Skeletal muscle cell (primary cell): ENCODE measurements around the gene TJP1.
"Not testable (repeated sequence)": the region's sequence is repeated elsewhere in the genome, so short reads cannot be mapped to it uniquely, and the experiment has no call there.

ENCODE experiments used
- DNase-seq: peaks from one replicate; pipeline ENCODE4 v3.0.0-alpha.2; 2010; ENCODE audit warnings: low read depth
- H3K4me3 ChIP-seq: 2 replicates; pipeline ENCODE4 v1.5.1; 2011; ENCODE audit warnings: low read depth, mild to moderate bottlenecking, control low read depth, low read length, moderate library complexity

Gene TJP1

DNA sequence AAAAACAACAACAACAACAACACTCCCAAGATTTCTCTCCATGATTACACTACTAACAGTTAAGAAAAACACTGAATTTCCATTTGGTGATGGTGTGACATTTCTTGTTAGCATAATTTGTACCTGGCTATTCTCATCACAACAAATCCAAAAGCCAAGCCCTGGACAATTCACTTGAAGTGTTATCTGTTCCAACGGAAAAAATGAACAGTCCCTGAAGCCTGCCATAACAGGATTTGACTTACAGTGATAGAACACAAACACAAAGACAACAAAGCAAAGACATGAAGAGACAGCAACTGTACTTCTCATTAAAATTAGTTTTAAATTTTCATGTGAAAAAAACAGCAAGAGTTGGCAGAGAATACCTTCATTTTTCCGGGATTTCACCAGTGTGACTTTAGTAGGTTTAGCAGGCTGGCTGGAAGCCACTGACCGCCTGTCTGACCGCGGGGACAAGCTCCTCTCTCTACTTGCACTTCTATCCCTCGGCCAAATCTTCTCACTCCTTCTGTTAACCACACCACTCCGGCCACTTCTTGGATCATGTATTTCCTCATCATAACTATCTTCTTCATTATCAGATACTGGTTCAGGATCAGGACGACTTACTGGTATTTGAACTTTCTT, 56.3 kb downstream of the TJP1 start:
- no peak overlapping the region for H3K4me3 ChIP-seq
- no peak for DNase-seq

DNA sequence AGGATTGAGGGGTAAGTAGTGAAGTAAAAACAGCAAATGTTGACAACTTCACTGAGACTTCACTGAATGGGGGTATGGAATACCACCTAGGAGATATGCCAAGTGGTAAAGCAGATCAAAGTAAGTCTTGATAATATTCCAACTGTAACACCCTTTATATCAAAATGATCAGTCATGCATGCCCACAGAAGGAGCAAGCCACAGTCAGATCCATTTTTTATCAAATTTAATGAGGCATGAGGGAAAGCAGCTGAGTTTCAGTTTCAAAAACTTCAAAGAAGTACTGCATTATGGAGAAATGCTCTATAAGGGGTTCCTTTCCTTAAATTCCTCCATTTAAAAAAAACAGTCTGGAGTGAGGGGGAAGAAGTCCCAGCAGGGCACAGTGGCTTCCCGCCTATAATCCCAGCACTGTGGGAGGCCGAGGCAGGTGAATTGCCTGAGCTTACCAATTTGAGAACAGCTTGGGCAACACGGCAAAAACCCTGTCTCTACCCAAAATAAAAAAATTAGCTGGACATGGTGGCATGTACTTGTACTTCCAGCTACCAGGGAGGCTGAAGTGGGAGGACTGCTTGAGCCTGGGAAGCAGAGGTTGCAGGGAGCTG, 56.9 kb downstream of the TJP1 start:
- no peak overlapping the region for H3K4me3 ChIP-seq
- no peak for DNase-seq

DNA sequence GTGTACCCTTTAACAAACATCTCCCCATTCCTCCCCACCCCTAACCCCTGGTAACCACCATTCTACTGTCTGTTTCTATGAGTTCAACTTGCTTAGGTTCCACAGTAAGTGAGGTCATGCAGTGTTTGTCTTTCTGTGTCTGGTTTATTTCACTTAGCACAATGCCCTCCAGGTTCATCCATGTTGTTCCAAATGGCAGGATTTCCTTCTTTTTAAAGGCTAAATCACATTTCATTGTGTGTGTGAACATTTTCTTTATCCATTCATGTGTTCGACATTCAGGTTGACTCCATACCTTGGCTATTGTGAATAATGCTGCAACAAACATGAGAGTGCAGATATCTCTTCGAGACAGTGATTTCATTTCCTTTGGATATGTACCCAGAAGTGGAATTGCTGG, 62.7 kb downstream of the TJP1 start:
- DNase-seq: no peak
- H3K4me3 ChIP-seq: no peak overlapping the region

DNA sequence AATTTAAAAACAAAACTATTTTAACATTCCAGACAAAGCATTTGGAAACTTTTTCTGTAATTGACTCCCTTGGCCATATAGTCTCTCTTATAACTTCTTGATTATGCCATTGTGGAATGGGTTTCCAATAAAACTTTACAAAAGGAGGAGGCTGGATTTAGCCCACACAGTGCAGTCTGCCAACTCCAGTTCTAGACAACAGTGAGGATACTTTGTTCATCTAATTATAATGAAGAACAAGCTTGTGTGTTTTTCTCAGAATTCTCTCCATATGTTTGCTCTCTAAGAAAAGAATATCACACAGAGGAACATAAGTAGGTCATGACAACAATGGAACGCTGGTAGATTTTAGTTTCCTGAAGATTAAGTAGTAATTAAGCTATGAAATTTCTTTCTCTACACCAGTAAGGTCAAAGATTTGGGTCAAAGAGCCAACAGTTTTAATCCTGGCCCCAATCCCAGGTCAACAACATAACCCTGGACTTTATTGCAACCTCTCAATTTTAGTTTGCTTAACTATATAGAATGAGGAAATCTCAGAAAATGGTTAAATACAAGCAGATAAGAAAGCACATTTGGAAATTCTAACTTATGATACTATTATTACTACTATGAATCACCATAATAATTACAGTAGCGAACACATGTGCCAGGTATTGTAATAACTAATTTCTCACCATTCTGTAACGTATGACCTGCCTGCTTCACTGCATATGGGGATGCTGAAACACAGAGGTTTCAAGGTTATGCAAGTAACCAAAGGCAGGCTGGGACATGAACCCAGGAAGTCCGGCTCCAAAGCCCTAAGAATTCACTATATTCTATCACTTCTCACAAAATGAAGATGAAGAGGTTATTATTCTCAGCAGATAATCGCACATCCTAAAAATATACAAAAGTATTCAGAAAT, 65.7 kb downstream of the TJP1 start:
- H3K4me3 ChIP-seq: no peak overlapping the region
- no peak for DNase-seq

DNA sequence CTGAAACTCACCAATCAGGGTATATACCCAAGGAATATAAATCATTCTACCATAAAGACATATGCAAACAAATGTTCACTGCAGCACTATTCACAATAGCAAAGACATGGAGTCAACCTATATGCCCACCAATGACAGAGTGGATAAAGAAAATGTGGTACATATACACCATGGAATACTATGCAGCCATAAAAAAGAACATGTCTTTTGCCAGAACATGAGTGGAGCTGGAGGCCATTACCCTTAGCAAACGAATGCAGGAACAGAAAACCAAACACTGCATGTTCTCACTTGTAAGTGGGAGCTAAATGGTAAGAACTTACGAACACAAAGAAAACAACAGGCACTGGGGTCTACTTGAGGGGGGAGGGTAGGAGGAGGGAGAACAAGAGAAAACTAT, 68.3 kb downstream of the TJP1 start:
- H3K4me3 ChIP-seq: not testable (repeated sequence)

DNA sequence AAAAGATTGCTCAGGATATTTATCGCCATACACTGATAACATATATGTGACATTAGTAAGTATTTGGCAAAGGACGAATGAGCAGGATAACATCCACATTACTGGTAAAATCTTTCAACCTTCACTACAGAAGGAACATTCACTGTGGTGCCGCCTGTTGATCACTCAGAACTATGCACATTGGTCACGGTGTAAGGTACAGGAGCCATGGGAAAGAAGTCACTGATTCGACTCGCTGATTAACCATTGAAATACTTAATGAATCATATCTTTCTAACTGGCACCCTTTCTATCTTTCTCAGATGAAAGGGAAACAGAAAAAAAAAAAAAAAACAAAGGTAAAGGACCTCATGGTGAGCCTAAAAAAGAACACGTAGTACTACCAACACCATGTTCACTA, 68.8 kb downstream of the TJP1 start:
- no peak for DNase-seq
- no peak overlapping the region for H3K4me3 ChIP-seq

More for the DNA sequence above, 68.3 kb downstream of the TJP1 start:
- not testable (repeated sequence) for DNase-seq

DNA sequence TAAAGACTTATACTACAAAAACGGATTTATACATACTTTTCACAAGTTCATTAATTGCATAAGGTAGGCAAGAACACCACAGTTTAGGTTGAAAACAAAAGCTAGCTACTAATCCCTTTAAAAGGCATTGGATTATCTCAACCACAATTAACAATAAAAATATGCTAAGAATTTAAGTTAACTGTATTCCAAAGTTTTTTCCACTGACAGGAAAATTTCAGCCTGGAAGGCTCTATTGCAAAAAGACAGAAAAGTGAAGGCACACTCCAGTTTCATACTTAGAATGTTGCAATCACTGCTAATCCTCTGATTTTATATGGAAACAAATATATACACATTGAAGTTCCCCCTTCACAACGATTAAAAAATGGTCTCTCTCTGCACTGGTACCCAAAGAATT, 71.5 kb downstream of the TJP1 start:
- no peak overlapping the region for H3K4me3 ChIP-seq
- no peak for DNase-seq

DNA sequence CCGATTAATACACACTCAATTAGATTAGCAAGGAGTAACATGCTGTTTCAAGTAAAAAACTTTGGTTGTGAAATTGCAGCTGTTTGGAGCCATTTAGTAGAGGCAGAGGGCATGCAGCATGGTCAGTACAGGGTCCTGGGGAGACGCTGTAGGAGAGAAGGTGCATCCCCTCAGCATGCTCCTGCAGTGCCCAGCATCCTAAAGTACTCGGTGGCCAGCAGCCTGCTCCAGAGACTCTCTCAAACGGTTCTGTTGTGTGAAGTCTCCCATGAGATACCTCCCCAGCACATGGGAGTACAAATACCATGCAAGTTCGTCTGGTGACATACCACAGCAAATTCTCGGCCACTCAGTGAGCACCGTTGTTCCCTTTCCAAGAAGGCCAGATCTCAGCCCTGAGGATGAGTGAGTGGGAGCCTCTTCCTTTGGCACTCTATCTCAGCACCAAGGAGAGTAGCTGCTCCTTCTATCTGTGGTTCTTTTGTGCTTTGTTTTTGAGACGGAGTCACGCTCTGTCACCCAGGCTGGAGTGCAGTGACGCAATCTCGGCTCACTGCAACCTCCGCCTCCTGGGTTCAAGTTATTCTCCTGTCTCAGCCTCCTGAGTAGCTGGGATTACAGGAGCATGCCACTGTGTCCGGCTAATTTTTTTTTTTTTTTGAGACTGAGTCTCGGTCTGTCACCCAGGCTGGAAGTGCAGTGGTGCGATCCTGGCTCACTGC, 72.7 kb downstream of the TJP1 start:
- no peak for DNase-seq

DNA sequence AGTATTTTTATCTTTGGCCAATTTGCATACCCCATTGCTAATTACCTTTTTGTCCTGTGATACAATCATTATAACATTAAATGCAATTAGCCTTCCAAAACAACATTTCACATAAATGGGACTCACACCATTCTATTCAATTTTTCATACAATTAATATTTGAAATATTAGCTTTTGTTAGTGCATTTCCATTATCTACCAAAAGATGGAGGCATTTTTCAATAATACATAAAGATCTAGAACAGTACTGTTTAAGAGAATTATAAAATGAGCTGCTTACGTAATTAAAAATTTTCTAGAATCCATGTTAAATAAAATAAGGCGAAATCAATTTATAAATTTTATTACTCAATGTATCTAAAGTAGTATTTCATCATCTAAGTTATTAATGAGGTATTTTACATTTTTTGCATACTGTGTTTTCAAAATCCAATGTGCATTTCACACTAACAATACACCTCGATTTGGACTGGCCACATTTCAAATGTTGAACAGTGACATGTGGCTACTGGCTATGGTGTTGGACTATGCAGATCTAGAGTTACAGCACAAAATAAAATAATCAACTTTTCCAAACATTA, 74.3 kb downstream of the TJP1 start:
- no peak for DNase-seq
- no peak overlapping the region for H3K4me3 ChIP-seq

More for the DNA sequence above, 72.7 kb downstream of the TJP1 start:
- no peak overlapping the region for H3K4me3 ChIP-seq

DNA sequence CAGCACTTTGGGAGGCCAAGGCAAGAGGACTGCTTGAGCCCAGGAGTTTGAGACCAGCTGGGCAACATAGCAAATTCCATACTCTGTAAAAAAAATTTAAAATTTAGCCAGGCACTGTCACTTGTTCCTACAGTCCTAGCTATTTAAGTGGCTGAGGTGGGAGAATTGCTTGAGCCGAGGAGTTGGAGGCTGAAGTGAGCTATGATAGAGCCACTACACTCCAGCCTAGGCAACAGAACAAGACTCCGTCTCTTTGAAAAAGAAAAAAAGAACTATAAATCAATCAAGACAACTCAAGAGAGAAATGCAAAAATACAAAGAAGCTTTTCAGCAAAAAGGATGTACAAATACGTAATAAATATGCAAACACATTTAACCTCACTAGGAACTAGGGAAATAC, 78.8 kb downstream of the TJP1 start:
- DNase-seq: no peak
- H3K4me3 ChIP-seq: no peak overlapping the region

DNA sequence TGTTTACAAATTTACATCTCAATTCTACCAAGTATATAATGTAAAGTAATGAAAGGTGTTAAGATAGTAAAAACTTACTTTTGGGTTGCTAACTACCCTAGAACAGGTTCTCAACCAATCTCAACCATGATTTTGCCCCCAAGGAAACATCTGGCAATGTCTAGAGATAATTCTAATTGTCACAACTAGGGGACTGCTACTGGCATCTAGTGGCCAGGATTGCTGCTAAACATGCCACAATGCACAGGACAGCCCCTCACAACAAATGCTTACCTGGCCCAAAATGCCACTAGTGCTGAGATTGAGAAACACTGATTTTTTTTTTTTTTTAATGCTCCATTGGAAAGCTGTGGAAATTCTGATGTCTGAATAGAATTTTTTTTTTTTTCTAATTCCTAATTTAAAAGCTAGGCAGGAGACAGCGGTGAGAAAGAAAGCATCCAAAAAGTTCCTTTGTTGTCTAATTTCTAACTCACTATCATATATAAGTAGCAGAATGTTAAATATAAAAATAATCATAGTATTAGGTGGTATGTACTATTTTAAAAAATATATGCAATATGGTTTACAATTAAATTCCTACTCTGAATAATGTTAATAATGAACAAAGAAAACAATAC, 81.5 kb downstream of the TJP1 start:
- DNase-seq: no peak
- no peak overlapping the region for H3K4me3 ChIP-seq

DNA sequence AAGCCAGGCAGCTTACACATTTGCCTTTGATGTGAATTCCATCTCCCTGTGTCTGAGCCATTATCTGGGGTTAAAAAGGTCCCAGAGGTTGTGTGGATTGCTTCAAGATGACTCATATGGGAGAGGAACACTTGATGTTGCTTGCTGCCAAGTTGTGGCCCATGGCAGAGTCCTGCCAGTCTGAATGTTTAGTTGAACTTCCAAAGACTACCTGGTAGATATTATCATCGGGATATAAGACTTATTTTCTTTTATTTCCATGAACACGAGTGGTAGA, 85.6 kb downstream of the TJP1 start:
- no peak for DNase-seq
- no peak overlapping the region for H3K4me3 ChIP-seq

DNA sequence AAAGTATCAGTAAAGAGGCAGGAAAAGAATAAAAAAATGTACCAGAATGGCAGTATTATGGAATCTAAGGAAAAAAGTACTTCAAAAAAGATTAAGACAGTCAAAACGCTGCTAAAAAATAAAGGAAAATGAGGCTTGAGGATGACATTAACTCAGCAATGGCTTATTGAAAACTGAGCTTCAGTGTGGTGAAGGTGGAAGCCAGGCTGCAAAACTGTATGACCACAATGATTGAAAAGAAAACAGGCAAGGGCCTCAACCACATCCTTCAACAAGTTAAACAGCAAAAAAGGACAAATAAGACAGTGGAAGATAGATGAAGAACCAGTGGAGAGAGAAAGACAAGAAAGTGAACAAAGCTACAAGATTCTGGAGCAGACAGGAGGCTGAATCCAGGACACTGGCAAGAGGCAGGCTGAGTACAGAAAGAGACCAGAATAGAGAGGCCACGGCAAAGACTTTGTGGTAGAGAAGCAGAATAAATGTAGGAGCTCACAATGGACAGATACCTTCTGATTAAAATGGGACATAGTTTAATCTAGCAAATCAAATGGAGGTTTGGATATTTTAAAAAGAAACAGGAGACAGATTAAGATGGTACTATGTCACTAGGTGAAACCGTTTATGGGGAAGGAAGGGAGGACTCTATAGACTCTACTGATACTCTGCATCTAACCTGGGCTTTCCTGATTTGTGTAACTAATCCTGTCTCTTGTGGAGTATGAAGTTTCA, 86.1 kb downstream of the TJP1 start:
- DNase-seq: no peak
- H3K4me3 ChIP-seq: no peak overlapping the region

DNA sequence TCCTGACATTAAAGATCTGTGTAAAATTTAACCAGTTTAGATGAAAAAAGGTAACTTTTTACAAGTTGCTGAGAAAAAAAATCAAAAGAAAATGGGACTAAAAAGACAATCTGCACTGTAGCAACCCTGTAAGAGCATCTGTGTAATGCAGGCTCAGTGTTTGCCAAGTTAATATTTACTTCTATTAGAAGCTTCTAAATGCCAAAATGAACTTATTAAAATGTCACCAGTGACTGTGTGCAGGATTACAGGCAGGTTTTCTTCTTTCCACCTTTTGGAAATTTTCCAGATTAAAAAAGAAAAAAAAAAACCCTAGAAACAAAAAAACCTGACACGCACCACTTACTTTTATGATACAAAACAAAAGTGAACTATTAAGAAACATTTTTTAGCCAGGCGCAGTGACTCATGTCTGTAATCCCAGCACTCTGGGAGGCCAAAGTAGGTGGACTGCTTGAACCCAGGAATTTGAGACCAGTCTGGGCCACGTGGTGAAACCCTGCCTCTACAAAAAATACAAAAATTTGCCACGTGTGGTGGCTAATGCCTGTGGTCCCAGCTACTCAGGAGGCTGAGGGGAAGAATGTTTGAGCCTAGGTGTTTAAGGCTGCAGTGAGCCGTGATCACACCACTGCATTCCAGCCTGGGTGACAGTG, 87.2 kb downstream of the TJP1 start:
- DNase-seq: no peak
- no peak overlapping the region for H3K4me3 ChIP-seq

DNA sequence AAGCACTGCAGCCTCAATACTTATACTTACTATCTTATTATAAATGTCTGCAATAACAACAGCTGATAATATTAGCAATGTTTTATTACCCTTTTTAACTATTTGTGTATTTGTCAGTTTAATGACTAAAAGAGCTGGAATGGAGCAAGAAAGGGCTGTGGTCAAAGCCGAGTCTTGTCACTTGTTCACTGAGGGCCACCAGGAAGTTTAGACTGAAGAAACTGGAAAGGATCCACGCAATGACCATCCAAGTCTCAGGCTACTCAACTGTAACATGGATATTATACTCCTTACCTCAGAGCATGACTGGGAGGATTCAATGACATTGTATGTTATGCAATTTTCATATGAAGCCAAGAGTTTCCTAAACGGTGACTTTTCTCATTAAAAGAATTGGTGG, 90.4 kb downstream of the TJP1 start:
- DNase-seq: no peak

DNA sequence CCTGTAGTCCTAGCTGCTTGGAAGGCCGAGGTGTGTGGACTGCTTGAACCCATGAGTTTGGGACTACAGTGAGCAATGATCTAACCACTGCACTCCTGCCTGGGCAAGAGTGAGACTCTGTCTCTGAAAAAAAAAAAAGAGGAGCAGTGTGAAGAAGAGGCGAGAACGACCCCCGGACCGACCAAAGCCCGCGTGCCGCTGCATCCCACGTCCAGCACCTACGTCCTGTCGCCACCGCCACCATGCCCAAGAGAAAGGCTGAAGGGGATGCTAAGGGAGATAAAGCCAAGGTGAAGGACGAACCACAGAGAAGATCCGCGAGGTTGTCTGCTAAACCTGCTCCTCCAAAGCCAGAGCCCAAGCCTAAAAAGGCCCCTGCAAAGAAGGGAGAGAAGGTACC, 91.8 kb downstream of the TJP1 start:
- not testable (repeated sequence) for DNase-seq, H3K4me3 ChIP-seq

More for the DNA sequence above, 90.4 kb downstream of the TJP1 start:
- H3K4me3 ChIP-seq: no peak overlapping the region

DNA sequence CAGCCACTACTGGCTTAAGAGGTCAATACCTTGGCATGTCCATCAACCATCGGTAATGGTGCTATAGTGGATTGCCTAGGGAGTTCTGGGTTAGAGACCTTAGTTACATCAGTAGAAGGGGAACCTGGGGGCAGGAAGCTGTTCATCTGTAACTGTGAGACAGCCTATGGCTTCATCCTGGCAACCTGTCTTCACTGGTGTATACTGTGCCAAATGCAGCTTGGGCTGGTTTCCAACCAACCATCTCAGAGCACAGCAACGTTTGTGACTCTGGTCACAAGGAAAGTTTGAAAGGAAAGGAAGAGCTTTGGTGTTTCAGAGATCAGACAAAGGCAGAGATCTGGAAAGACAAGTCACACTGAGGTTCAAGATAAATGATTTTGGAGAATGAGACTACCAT, 93.8 kb downstream of the TJP1 start:
- DNase-seq: no peak
- H3K4me3 ChIP-seq: no peak overlapping the region

DNA sequence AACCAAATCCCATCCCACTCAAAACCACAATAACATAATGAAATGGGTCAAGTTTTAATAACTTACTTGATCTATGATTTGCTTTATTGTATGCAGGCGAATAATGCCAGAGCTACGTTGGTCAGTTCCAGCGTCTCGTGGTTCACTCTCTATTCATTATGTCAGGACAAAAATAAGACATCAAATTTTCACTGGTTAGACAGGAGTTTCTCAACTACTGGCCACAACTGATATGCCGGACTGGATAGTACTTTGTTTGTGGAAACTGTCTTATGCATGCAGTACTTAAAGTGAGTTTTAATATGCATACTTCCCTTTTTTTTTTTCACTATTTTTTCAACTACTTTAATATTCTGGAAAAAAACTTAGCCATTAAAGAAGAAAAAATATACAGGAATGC, 94.4 kb downstream of the TJP1 start:
- DNase-seq: no peak
- no peak overlapping the region for H3K4me3 ChIP-seq
